Measurements from ENCODE around the gene TBC1D1. TPM values are rescaled to one million over a fixed set of nuclear protein-coding genes. Genes with fewer than 3 reads are reported as not detected.

TBC1D1 gene
- total RNA-seq, 2 donors from 2014 or later = 55.3 to 77.4 TPM

DNA sequence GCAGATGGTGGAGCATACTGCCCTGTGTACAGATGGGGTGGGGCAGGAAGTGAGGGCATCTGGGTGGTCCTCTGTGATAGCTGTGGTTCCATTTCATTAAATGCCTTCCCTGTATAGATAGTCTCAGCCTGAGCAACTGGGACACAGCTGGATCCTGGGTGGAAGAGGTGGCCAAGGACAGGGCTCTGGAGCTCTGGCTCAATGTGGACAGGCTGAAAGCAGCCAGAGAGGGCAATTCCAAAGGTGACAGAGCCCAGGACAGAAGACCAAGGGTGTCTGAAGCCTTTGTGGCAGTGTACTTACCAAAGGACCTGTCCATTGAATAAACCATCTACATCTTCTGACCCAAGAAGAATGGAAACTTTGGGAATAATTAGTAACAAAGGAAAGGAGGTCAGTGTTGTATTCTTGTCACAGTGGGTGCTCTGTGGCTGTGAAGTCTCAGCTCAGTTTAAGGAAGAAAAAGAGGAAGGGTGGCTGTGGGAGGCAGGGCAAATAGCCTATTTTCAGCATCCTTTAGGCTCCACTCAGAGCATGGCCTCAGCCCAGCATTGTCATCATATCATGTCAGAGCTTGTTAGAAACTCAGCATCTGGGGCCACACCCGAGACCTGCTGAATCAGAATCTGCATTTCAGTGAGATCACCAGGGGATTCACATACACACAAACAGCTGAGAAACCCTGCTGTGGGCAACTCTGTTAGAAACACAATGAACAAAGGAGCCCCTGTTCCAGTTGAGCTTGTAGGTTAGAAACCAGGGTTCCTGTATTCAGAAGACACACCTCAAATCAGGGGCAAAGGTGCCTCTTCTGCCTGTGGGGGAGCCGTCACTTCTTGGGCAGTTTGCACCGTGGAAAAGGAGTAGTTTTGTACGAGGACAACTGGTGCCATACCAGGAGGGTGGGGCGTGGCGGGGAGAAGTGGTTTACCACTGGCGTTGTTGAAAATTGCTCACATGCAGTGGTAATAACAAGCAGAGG, 237.9 kb downstream of the TBC1D1 start:
- no peaks in the 10 kb centered on the region for H3K4me1 ChIP-seq
- H3K36me3 ChIP-seq = no peaks in the 10 kb centered on the region

GRCh38 chr4:38129460-38130227, 238.8 kb downstream of the TBC1D1 start:
- intact Hi-C loops (cut with DNase I) = no loop called here
- Histone ChIP-seq H3K9me3 (no peaks in the 10 kb centered on the region), H3K4me1 (peaks cover 4% of the 10 kb centered on the region), H3K27ac (peak overlapping the region; percentile 42), H3K36me3 (no peaks in the 10 kb centered on the region), H3K9ac (ENCODE audit: low read depth in 2 of 2, low read length in 2 of 2) (no peak overlapping the region), H3K4me3 (no peak overlapping the region), H3K27me3 (no peaks in the 10 kb centered on the region)
- TF ChIP-seq CTCF (IDR thresholded peaks at IDR 0.05) = no peak
- DNase-seq = no peak

More for the DNA sequence above, 237.9 kb downstream of the TBC1D1 start:
- no peaks in the 10 kb centered on the region for H3K27me3 ChIP-seq
- H3K9me3 ChIP-seq = no peaks in the 10 kb centered on the region
- no peak overlapping the region for H3K9ac ChIP-seq (ENCODE audit: low read depth in 2 of 2, low read length in 2 of 2)
- DNase-seq = peak; percentile 49
- H3K4me3 ChIP-seq = no peak overlapping the region
- intact Hi-C loops (cut with DNase I) = no loop called here
- H3K27ac ChIP-seq = peak overlapping the region; percentile 42
- no peak for TF ChIP-seq CTCF (IDR thresholded peaks at IDR 0.05)

GRCh38 chr4:38130884-38131283, 240.0 kb downstream of the TBC1D1 start:
- Histone ChIP-seq H3K36me3 (no peaks in the 10 kb centered on the region), H3K9ac (ENCODE audit: low read depth in 2 of 2, low read length in 2 of 2) (no peak overlapping the region), H3K27me3 (no peaks in the 10 kb centered on the region), H3K4me3 (no peak overlapping the region), H3K27ac (no peak overlapping the region), H3K9me3 (no peaks in the 10 kb centered on the region), H3K4me1 (peaks cover 5% of the 10 kb centered on the region)
- intact Hi-C loops (cut with DNase I) = no loop called here
- DNase-seq = no peak
- TF ChIP-seq CTCF (IDR thresholded peaks at IDR 0.05) = no peak

DNA sequence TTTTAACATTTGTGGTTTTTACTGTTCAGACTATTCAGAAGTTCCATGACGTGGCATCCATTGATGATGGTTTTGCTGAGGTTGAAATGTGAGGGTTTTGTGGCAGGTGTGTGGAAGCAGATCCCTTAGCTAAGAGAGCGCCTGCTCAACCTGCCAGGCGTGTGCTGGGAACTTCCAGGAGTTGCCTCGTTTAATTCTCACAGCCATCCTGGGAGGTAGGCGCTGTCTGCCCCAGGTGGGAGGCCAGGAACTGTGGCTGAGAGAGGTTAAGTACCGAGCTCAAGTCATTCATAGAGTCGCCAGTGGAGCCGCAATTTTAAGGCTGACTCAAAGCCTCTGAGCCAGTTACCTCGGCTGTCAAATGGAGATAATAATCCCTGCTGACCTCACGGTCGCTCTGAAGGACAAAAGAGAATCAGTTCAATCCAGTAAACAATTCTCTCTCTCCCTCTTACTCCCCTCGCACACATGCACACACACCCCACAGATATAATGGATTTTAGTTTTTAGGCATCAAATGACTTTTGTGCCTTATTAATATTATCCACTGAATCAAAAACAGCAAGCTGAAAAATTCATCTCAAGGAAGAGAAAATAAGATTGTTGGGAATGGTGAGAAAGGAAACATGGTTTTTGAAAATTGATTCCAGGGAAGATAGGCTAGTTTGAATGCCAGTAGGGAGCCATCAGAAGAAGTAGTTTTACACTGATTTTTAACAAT, 240.6 kb downstream of the TBC1D1 start:
- Histone ChIP-seq H3K27ac (peak overlapping the region; percentile 77), H3K4me3 (no peak overlapping the region), H3K9ac (ENCODE audit: low read depth in 2 of 2, low read length in 2 of 2) (peak overlapping the region in 1 of 2 donors; percentile 70), H3K9me3 (no peaks in the 10 kb centered on the region), H3K36me3 (no peaks in the 10 kb centered on the region), H3K4me1 (peaks cover 5% of the 10 kb centered on the region), H3K27me3 (no peaks in the 10 kb centered on the region)
- intact Hi-C loops (cut with DNase I) = no loop called here
- TF ChIP-seq CTCF (IDR thresholded peaks at IDR 0.05) = no peak
- DNase-seq = no peak

GRCh38 chr4:38132107-38132673, 241.3 kb downstream of the TBC1D1 start:
- DNase-seq = peak; percentile 61
- peak overlapping the region in 1 of 2 donors; percentile 70 for H3K9ac ChIP-seq (ENCODE audit: low read depth in 2 of 2, low read length in 2 of 2)
- intact Hi-C loops (cut with DNase I) = no loop called here
- H3K27ac ChIP-seq = peak overlapping the region; percentile 77
- H3K36me3 ChIP-seq = no peaks in the 10 kb centered on the region
- H3K4me1 ChIP-seq = peaks cover 5% of the 10 kb centered on the region
- H3K27me3 ChIP-seq = no peaks in the 10 kb centered on the region
- H3K9me3 ChIP-seq = no peaks in the 10 kb centered on the region
- no peak overlapping the region for H3K4me3 ChIP-seq
- no peak for TF ChIP-seq CTCF (IDR thresholded peaks at IDR 0.05)
